Keratinocyte (primary cell): ENCODE data around the gene GABRQ. TPM values are rescaled to one million over a fixed set of nuclear protein-coding genes. Genes with fewer than 3 reads are reported as not detected.

Experiments used
- DNase-seq: peaks from one replicate; pipeline ENCODE4 v3.0.0-alpha.2; 2011; ENCODE audit warnings: low read depth, missing footprints, low spot score
- FAIRE-seq: peaks from 2 replicates; lab custom pipeline; 2011; peaks lifted over from hg19 to GRCh38; lab: Jason Lieb, UNC
- H2AFZ ChIP-seq: 2 replicates; pipeline ENCODE4 v1.6.0; 2012; ENCODE audit warnings: low read length, control low read depth, inconsistent platforms; ENCODE audit not compliant: control insufficient read depth
- H3K27ac ChIP-seq: 2 replicates; pipeline ENCODE4 v1.5.1; 2011; ENCODE audit warnings: low read length; ENCODE audit not compliant: control insufficient read depth, insufficient read depth
- H3K27me3 ChIP-seq: 3 replicates; pipeline ENCODE4 v1.6.0; 2011; ENCODE audit warnings: low read length; ENCODE audit not compliant: control insufficient read depth, insufficient read depth; ENCODE audit errors: extremely low read depth
- H3K36me3 ChIP-seq, 2 experiments: 2 replicates in 1 of 2; 3 replicates in 1 of 2; pipeline ENCODE4 v1.5.1; 2011; ENCODE audit warnings: low read length in 2 of 2, mild to moderate bottlenecking in 1 of 2; ENCODE audit not compliant: control insufficient read depth in 2 of 2, insufficient read depth in 2 of 2; ENCODE audit errors: extremely low read depth in 1 of 2
- H3K4me1 ChIP-seq: 3 replicates; pipeline ENCODE4 v1.5.1; 2011; ENCODE audit warnings: low read length; ENCODE audit not compliant: control insufficient read depth, insufficient read depth; ENCODE audit errors: extremely low read depth
- H3K4me2 ChIP-seq: 3 replicates; pipeline ENCODE4 v1.6.0; 2011; ENCODE audit warnings: low read depth, low read length; ENCODE audit not compliant: control insufficient read depth, insufficient read depth; ENCODE audit errors: extremely low read depth
- H3K4me3 ChIP-seq, 3 experiments: fragments of 200-600 bp in 1 of 3; sonication (generic) in 1 of 3; 2 replicates in 2 of 3; 3 replicates in 1 of 3; pipeline ENCODE4 v1.5.1; 2011 to 2016; ENCODE audit warnings: low read length in 3 of 3, mild to moderate bottlenecking in 3 of 3, control low read depth in 2 of 3, inconsistent platforms in 1 of 3, low read depth in 1 of 3, mixed read lengths in 1 of 3, mixed run types in 1 of 3, moderate library complexity in 1 of 3; ENCODE audit not compliant: control insufficient read depth in 2 of 3, insufficient read depth in 2 of 3; ENCODE audit errors: extremely low read depth in 1 of 3
- H3K79me2 ChIP-seq: 2 replicates; pipeline ENCODE4 v1.6.0; 2012; ENCODE audit warnings: low read length; ENCODE audit not compliant: control insufficient read depth, insufficient read depth
- H3K9ac ChIP-seq: 3 replicates; pipeline ENCODE4 v1.6.0; 2011; ENCODE audit warnings: low read length; ENCODE audit not compliant: control insufficient read depth, insufficient read depth; ENCODE audit errors: extremely low read depth
- H3K9me1 ChIP-seq: 3 replicates; pipeline ENCODE4 v1.6.0; 2011; ENCODE audit warnings: low read length; ENCODE audit not compliant: control insufficient read depth, insufficient read depth; ENCODE audit errors: extremely low read depth
- H3K9me3 ChIP-seq: 2 replicates; pipeline ENCODE4 v1.5.1; 2012; ENCODE audit warnings: low read depth, low read length; ENCODE audit not compliant: control insufficient read depth
- H4K20me1 ChIP-seq: 3 replicates; pipeline ENCODE4 v1.6.0; 2011; ENCODE audit warnings: low read length; ENCODE audit not compliant: control insufficient read depth, insufficient read depth; ENCODE audit errors: extremely low read depth
- EZH2 ChIP-seq: IDR thresholded peaks from one replicate; pipeline ENCODE4 v1.6.1; 2012; ENCODE audit warnings: inconsistent platforms, mild to moderate bottlenecking, low read length, moderate library complexity
- dilution Hi-C: fragments of 300-500 bp; cut with MboI; formaldehyde crosslinking; loops from one replicate; pipeline ENCODE4 v1.7.0; 2020; ENCODE audit warnings: low sequenced_read_pairs; ENCODE audit not compliant: extremely low pct_ligation_motif_present
- polyA plus RNA-seq, 5 experiments: library from polyadenylated mRNA; depleted of rRNA in 3 of 5; stranded (reverse) in 3 of 5; stranded (forward) in 1 of 5; unstranded in 1 of 5; fragments of >200 nt; gene quantifications; 1 replicate in 1 of 5; 2 replicates in 3 of 5; 3 replicates in 1 of 5; pipeline versions ENCODE4 v1.2.1 to v1.2.3, GENCODE V29; 2011 to 2012; ENCODE audit warnings: missing spikeins in 2 of 5, low read depth in 1 of 5, low replicate concordance in 1 of 5
- TF ChIP-seq, protein P1 (sequence below), 3 experiments: IDR thresholded peaks in 1 of 3; conservative IDR thresholded peaks in 1 of 3; optimal IDR thresholded peaks in 1 of 3; 2 replicates in 2 of 3; 3 replicates in 1 of 3; pipeline versions ENCODE3 to v1.5.1; 2011; ENCODE audit warnings: low read length in 3 of 3, mild to moderate bottlenecking in 3 of 3, moderate library complexity in 2 of 3, control low read depth in 1 of 3, inconsistent platforms in 1 of 3; ENCODE audit not compliant: insufficient read depth in 2 of 3; ENCODE audit errors: extremely low read depth in 1 of 3

Gene GABRQ
- polyA plus RNA-seq, 1 donor (not counting 4 experiments of a cell fraction or from before 2014, with no cell fraction given) = 0.08 TPM

DNA sequence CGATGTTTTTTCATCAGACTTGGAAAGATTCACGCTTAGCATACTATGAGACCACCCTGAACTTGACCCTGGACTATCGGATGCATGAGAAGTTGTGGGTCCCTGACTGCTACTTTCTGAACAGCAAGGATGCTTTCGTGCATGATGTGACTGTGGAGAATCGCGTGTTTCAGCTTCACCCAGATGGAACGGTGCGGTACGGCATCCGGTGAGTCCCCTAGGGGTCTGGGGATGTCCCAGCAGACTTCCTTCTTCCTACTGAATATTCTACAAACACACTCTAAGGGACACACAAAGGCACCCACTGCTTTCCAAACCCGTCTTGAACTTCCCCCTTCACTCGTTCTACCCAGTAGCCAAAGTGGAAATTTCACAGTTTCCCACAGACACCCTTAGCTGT lies 9.3 kb downstream of the GABRQ start:
- TF ChIP-seq EZH2 = no peak
- TF ChIP-seq, protein P1, sequence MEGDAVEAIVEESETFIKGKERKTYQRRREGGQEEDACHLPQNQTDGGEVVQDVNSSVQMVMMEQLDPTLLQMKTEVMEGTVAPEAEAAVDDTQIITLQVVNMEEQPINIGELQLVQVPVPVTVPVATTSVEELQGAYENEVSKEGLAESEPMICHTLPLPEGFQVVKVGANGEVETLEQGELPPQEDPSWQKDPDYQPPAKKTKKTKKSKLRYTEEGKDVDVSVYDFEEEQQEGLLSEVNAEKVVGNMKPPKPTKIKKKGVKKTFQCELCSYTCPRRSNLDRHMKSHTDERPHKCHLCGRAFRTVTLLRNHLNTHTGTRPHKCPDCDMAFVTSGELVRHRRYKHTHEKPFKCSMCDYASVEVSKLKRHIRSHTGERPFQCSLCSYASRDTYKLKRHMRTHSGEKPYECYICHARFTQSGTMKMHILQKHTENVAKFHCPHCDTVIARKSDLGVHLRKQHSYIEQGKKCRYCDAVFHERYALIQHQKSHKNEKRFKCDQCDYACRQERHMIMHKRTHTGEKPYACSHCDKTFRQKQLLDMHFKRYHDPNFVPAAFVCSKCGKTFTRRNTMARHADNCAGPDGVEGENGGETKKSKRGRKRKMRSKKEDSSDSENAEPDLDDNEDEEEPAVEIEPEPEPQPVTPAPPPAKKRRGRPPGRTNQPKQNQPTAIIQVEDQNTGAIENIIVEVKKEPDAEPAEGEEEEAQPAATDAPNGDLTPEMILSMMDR (optimal IDR thresholded peaks at IDR 0.05 in 1 of 3, IDR thresholded peaks at IDR 0.05 in 1 of 3, conservative IDR thresholded peaks at IDR 0.05 in 1 of 3; ENCODE audit: extremely low read depth in 1 of 3, insufficient read depth in 2 of 3, low read length in 3 of 3) = no peak
- no peaks in the 10 kb centered on the region for H3K4me1 ChIP-seq
- H3K36me3 ChIP-seq = no peaks in the 10 kb centered on the region
- H4K20me1 ChIP-seq = no peaks in the 10 kb centered on the region
- no peak overlapping the region for H3K4me2 ChIP-seq
- H3K4me3 ChIP-seq = no peak overlapping the region
- dilution Hi-C loops = loop anchor here (25.0 kb wide), 1 partner anchor 910 kb away; the partner anchor contains the start of gene CNGA2
- no peaks in the 10 kb centered on the region for H3K27me3 ChIP-seq
- no peak overlapping the region for H3K27ac ChIP-seq
- no peak overlapping the region for H2AFZ ChIP-seq
- no peaks in the 10 kb centered on the region for H3K9me3 ChIP-seq
- FAIRE-seq (no peak), DNase-seq (no peak)
- H3K9me1 ChIP-seq = no peaks in the 10 kb centered on the region
- H3K9ac ChIP-seq = no peak overlapping the region
- no peaks in the 10 kb centered on the region for H3K79me2 ChIP-seq

DNA sequence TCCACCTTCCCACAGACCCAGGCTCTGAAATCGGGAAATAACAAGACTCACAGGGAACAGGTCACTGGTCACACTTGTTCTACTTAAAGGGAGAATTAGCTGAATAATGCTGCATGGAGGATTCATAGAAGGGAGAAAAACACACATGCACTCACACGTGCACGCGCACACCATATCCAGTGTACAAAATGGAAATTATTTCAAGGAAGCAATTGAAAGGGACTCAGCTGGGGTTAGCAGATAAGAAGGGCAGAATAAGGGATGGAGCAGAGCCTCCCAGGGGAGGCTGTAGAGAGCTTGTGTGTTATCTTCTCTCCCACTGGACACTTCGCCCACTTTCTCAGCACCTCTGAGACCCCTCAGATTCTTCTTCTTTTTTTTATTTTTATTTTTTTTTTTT lies 10.3 kb downstream of the GABRQ start:
- Histone ChIP-seq H3K4me2 (no peak overlapping the region), H3K9ac (no peak overlapping the region)

More for the DNA sequence above, 10.3 kb downstream of the GABRQ start:
- Histone ChIP-seq H3K4me3 (no peak overlapping the region), H4K20me1 (no peaks in the 10 kb centered on the region), H3K9me3 (no peaks in the 10 kb centered on the region), H3K4me1 (no peaks in the 10 kb centered on the region), H3K9me1 (no peaks in the 10 kb centered on the region), H3K36me3 (no peaks in the 10 kb centered on the region), H3K27ac (no peak overlapping the region), H3K79me2 (no peaks in the 10 kb centered on the region), H3K27me3 (no peaks in the 10 kb centered on the region), H2AFZ (no peak overlapping the region)
- DNase-seq = no peak
- no peak for FAIRE-seq
- dilution Hi-C loops = loop anchor here (25.0 kb wide), 1 partner anchor 911 kb away; the partner anchor contains the start of gene CNGA2
- TF ChIP-seq, protein P1 (optimal IDR thresholded peaks at IDR 0.05 in 1 of 3, IDR thresholded peaks at IDR 0.05 in 1 of 3, conservative IDR thresholded peaks at IDR 0.05 in 1 of 3; ENCODE audit: extremely low read depth in 1 of 3, insufficient read depth in 2 of 3, low read length in 3 of 3) = no peak
- TF ChIP-seq EZH2 = no peak
